Smooth muscle cell (in vitro differentiated cells): ENCODE results near the gene GNB1. TPM values are rescaled to one million over a fixed set of nuclear protein-coding genes. Genes with fewer than 3 reads are reported as not detected.

ENCODE experiments used
- DNase-seq: peaks from one replicate; lab custom pipeline; 2025; ENCODE audit not compliant: unreplicated experiment; lab: John Stamatoyannopoulos, UW
- H2AFZ ChIP-seq: fragments of 200-600 bp; sonication (generic); 2 replicates; pipeline ENCODE4 v1.6.0; 2016; ENCODE audit warnings: antibody characterized with exemption, low read depth, mild to moderate bottlenecking
- H3F3A ChIP-seq: fragments of 200-600 bp; sonication (generic); 2 replicates; pipeline ENCODE4 v1.6.0; 2017; ENCODE audit warnings: antibody characterized with exemption, low read depth
- H3K27ac ChIP-seq: fragments of 200-600 bp; sonication (generic); 2 replicates; pipeline ENCODE4 v1.5.1; 2016; ENCODE audit warnings: low read depth, mild to moderate bottlenecking
- H3K27me3 ChIP-seq: fragments of 200-600 bp; sonication (generic); 2 replicates; pipeline ENCODE4 v1.6.1; 2016; ENCODE audit warnings: low read depth, mild to moderate bottlenecking
- H3K36me3 ChIP-seq: fragments of 200-600 bp; sonication (generic); 2 replicates; pipeline ENCODE4 v1.5.1; 2016; ENCODE audit warnings: low read depth
- H3K4me1 ChIP-seq: fragments of 200-600 bp; sonication (generic); 2 replicates; pipeline ENCODE4 v1.5.1; 2016; ENCODE audit warnings: low read depth
- H3K4me2 ChIP-seq: fragments of 200-600 bp; sonication (generic); 2 replicates; pipeline ENCODE4 v1.6.0; 2016; ENCODE audit warnings: mild to moderate bottlenecking
- H3K4me3 ChIP-seq: fragments of 200-600 bp; sonication (generic); 2 replicates; pipeline ENCODE4 v1.5.1; 2016; ENCODE audit warnings: mild to moderate bottlenecking
- H3K79me2 ChIP-seq: fragments of 200-600 bp; sonication (generic); 2 replicates; pipeline ENCODE4 v1.6.0; 2016; ENCODE audit warnings: low read depth, mild to moderate bottlenecking
- H3K9ac ChIP-seq: fragments of 200-600 bp; sonication (generic); 2 replicates; pipeline ENCODE4 v1.6.0; 2016; ENCODE audit warnings: low read depth
- H3K9me3 ChIP-seq: fragments of 200-600 bp; sonication (generic); replicated peaks from 2 replicates; pipeline ENCODE4 v1.5.1; 2016; ENCODE audit warnings: low read depth
- H4K20me1 ChIP-seq: fragments of 200-600 bp; sonication (generic); 2 replicates; pipeline ENCODE4 v1.6.0; 2016; ENCODE audit warnings: low read depth
- WGBS: methylation state at CpG from one replicate; pipeline ENCODE4 v1.1.7; 2016; ENCODE audit warnings: low lambda C conversion rate; 5-methylcytosine and 5-hydroxymethylcytosine counted together
- polyA plus RNA-seq: library from polyadenylated mRNA; unstranded; fragments of >200 nt; fragmentation: Nextera tagmentation; extraction: Ambion mirVana; gene quantifications from 2 replicates; pipeline ENCODE4 v1.2.1, GENCODE V29; 2016
- total RNA-seq: library from RNA; depleted of rRNA; stranded (reverse); fragments of >200 nt; gene quantifications from 2 replicates; pipeline ENCODE4 v1.2.3, GENCODE V29; 2014
- TF ChIP-seq, protein P1 (sequence below): fragments of 200-600 bp; sonication (generic); IDR thresholded peaks from 2 replicates; pipeline ENCODE4 v1.5.1; 2017; ENCODE audit warnings: borderline replicate concordance, mild to moderate bottlenecking, antibody characterized with exemption; ENCODE audit not compliant: insufficient read depth, poor library complexity, severe bottlenecking

The GNB1 gene
- total and polyA plus RNA-seq, 2 experiments from 2014 or later = 208 to 293 TPM

DNA sequence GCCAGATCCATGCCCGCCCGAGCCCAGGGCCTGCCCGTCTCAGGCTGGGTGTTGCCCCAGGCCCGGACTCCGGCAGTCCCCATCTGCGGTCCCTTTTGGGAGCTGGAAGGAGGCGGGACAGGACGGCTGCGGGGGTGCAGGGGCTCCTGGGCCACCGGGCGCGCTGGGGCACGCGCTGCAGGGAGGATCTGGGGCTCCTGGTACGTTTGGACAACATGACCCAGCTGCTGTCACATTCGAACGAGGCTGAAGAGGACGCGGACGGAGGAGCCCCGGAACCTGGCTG, 17.6 kb upstream of the GNB1 start:
- H3F3A ChIP-seq = no peaks in the 10 kb centered on the region
- peak overlapping the region; percentile 79 for H3K9ac ChIP-seq
- H3K4me1 ChIP-seq = peaks cover 8% of the 10 kb centered on the region
- H2AFZ ChIP-seq = peak overlapping the region; percentile 92
- peak overlapping the region; percentile 86 for H3K4me3 ChIP-seq
- peaks cover 8% of the 10 kb centered on the region for H3K79me2 ChIP-seq
- TF ChIP-seq, protein P1, sequence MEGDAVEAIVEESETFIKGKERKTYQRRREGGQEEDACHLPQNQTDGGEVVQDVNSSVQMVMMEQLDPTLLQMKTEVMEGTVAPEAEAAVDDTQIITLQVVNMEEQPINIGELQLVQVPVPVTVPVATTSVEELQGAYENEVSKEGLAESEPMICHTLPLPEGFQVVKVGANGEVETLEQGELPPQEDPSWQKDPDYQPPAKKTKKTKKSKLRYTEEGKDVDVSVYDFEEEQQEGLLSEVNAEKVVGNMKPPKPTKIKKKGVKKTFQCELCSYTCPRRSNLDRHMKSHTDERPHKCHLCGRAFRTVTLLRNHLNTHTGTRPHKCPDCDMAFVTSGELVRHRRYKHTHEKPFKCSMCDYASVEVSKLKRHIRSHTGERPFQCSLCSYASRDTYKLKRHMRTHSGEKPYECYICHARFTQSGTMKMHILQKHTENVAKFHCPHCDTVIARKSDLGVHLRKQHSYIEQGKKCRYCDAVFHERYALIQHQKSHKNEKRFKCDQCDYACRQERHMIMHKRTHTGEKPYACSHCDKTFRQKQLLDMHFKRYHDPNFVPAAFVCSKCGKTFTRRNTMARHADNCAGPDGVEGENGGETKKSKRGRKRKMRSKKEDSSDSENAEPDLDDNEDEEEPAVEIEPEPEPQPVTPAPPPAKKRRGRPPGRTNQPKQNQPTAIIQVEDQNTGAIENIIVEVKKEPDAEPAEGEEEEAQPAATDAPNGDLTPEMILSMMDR = no peak
- no peak for DNase-seq
- no peaks in the 10 kb centered on the region for H3K27me3 ChIP-seq
- no peaks in the 10 kb centered on the region for H3K9me3 ChIP-seq
- no peaks in the 10 kb centered on the region for H3K36me3 ChIP-seq
- H3K4me2 ChIP-seq = peak overlapping the region; percentile 98
- 10% methylated on average over 21 of the region's 21 CpGs for WGBS
- no peaks in the 10 kb centered on the region for H4K20me1 ChIP-seq
- H3K27ac ChIP-seq = peak overlapping the region; percentile 68

DNA sequence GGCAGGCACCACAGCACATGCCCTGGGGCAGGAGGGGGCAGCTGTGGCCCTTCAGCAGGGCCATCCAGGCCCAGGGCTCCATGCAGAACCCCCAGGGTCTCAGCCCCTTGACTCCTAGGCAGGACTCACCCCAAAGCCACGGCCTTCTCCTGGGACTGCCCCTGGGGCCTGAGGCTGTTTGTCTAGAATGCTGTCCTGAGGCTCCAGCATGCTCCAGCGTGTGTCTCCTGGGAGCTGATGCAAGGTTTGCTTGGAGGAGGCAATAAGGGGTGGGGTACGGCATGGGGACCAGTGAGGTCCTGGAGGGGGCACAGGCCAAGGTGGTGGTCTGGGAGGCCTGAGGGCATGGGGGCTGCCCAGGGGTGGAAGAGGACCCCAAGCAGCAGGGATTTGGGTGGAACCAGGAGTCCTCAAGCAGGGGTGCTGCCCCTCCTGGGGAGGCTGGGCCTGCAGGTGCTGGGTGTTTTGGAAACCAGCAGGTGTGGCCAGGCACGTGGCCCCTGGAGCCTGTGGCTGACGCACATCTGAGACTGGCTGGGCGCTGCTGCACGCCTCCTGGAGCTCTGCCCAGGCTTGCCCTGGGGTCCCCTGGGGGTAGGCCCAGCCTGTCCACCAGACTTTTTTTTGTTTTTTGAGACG, 16.3 kb upstream of the GNB1 start:
- TF ChIP-seq, protein P1 = no peak
- Histone ChIP-seq H3F3A (no peaks in the 10 kb centered on the region), H3K36me3 (no peaks in the 10 kb centered on the region), H3K4me3 (no peak overlapping the region), H4K20me1 (no peaks in the 10 kb centered on the region), H3K9ac (no peak overlapping the region), H3K27ac (peak overlapping the region; percentile 68), H3K4me1 (peaks cover 8% of the 10 kb centered on the region), H3K27me3 (no peaks in the 10 kb centered on the region), H3K4me2 (no peak overlapping the region), H2AFZ (no peak overlapping the region), H3K9me3 (no peaks in the 10 kb centered on the region), H3K79me2 (peaks cover 8% of the 10 kb centered on the region)
- 80% methylated on average over 8 of the region's 8 CpGs for WGBS
- no peak for DNase-seq

DNA sequence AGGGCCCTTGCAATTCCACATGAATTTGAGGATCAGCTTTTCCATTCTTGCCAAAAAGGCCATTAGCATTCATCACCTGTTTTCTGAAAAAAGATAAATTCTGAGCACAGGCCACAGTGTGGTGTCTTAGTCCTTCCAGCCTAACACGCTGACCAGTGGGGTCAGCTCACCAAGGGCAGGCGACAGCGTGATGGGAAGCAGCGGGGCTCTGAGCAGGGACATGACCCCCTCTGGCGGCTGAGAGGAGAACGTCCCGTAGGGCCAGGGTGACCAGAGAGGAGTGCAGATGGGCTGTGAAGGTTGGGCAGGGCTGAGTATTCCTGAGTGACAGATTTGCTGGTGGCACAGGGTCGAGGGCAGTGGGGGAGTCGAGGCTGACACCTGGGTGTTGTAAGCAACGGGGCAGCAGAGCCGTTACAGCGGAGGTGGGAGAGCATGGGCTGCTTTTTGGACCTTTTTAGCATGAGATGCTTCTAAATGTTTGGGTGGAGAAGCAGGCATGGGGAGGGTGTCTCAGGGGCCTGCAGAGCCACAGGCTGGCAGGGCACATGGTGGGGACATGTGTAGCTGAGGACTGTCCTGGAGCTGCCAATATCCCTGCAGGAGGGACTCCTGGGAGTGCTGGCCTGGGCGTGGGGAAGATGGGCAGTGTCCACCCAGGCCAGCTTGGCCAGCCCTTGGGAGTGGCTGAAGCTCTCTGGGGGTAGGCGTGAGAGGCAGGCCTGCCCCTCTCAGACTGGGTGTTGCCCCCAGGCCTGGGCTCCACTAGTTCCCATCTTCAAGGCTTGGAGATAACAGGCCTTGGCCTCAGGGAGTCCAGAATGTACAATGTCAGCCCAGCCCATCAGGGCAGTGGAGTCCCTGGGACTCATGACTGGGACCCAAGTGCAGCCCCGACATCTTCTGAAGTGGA, 15.6 kb upstream of the GNB1 start:
- peak; percentile 39 for DNase-seq
- H3K27ac ChIP-seq = peak overlapping the region; percentile 68
- peaks cover 8% of the 10 kb centered on the region for H3K79me2 ChIP-seq
- H3F3A ChIP-seq = no peaks in the 10 kb centered on the region
- H2AFZ ChIP-seq = no peak overlapping the region
- no peaks in the 10 kb centered on the region for H3K27me3 ChIP-seq
- peaks cover 8% of the 10 kb centered on the region for H3K4me1 ChIP-seq
- no peak overlapping the region for H3K4me2 ChIP-seq
- no peaks in the 10 kb centered on the region for H3K9me3 ChIP-seq
- WGBS = 25% methylated on average over 15 of the region's 15 CpGs
- no peaks in the 10 kb centered on the region for H4K20me1 ChIP-seq
- H3K4me3 ChIP-seq = no peak overlapping the region
- H3K36me3 ChIP-seq = no peaks in the 10 kb centered on the region
- no peak overlapping the region for H3K9ac ChIP-seq
- TF ChIP-seq, protein P1 = peak; percentile 82
